Activated CD8-positive, alpha-beta memory T cell treated with anti-CD3 and anti-CD28 coated beads for 24 hours (primary cell): Measurements from ENCODE around the gene APOL4.
A peak's percentile ranks its signal among the peaks of the same experiment; 100 is the strongest.

Source experiments
- DNase-seq: peaks from one replicate; pipeline ENCODE4 v3.0.0-alpha.2; 2020

APOL4 gene

DNA sequence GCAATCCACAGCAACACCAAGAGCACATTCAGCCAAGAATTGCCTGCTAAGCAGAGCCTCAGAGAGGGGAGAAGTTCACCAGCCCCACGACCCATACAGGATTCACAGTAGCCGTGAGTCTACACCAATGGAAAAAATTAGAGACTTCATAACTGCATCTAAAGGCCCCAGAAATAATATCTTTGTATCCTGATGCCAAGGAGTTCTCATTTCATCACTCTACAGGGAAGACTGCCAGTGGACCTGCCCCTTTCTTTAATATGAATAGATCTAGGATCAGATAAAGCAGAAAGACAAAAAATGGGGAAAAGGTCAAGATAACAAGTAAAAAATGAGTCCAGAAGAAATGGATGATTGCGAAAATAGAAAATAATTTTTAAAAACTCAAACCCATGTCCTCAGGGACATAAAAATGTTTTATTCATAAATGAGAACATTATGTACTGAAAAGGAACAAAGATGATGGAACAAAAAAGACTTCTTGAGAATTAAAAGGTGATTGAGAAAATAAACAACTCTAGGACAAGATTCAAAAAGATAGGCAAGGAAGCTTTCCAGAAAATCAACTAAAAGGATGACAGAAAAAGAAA lies 50.5 kb downstream of the APOL4 start:
- DNase-seq, result no peak

DNA sequence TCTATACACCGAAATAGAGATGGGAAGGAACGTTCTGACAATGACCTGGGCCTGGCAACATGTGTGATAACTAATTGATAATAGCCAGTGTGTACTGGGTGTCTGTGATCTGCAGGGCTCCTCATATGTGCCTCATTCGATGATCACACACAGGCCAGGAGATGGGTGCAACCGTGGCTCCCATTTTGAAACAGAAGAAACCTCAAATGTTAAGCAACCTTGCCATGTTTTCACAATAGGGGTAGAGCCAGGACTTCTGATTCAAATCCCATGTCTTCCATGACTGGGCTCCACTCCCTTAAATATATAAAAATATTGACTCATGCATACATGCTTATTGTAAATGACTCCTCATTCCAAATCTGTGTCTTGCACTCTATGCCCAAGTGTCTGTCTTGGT lies 52.2 kb downstream of the APOL4 start:
- DNase-seq, result no peak

GRCh38 chr22:36148411-36148810 lies 53.2 kb downstream of the APOL4 start:
- no peak for DNase-seq

GRCh38 chr22:36147196-36147791 lies 54.3 kb downstream of the APOL4 start:
- DNase-seq, result no peak

DNA sequence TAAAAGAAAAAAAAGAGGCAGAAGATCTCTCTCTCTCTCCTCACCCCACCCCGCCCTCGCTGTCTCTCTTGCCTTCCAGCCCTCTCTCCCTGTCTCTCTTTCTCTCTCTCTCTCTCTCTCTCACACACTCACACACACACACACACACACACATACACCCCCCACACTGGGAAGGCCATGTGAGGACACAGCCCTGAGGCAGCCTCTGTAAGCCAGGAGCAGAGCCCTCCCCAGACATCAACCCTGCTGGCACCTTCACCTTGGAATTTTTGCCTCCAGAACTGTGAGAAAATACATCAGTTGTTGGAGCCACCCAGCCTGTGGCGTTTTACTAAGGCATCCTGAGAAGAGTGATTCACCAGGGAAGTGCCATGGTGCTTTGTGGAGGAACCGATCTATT lies 55.7 kb downstream of the APOL4 start:
- DNase-seq, result no peak

DNA sequence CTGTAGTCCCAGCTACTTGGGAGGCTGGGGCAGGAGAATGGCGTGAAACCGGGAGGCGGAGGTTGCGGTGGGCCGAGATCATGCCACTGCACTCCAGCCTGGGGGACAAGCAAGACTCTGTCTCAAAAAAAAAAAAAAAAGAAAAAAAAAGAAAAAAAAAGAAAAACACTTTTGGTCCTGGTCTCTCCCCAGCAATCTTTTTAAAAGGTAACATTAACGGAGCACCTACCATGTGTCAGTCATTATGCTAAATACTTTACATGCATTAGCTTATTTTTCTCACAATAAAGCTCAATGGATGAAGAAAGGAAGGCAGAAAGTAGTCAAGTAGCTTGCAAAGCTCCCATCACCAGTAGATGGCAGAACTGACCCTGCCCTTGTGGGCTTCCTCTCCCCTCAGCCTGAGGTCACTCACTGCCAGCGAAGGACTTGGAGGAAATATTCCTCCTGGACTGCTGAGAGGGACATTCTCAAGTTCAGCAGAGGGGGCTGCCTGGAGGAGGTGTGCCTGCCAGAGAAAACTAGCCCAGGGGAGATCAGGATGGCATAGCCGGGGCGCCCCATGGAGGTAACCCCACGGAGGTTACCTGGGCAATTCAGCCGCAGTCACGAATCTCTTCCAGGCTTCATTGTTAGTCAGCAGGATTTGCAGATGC lies 56.6 kb downstream of the APOL4 start:
- DNase-seq, result peak; percentile 69

- no peak for DNase-seq
Measured at GRCh38 chr22:36143956-36144355, 57.7 kb downstream of the APOL4 start.

DNA sequence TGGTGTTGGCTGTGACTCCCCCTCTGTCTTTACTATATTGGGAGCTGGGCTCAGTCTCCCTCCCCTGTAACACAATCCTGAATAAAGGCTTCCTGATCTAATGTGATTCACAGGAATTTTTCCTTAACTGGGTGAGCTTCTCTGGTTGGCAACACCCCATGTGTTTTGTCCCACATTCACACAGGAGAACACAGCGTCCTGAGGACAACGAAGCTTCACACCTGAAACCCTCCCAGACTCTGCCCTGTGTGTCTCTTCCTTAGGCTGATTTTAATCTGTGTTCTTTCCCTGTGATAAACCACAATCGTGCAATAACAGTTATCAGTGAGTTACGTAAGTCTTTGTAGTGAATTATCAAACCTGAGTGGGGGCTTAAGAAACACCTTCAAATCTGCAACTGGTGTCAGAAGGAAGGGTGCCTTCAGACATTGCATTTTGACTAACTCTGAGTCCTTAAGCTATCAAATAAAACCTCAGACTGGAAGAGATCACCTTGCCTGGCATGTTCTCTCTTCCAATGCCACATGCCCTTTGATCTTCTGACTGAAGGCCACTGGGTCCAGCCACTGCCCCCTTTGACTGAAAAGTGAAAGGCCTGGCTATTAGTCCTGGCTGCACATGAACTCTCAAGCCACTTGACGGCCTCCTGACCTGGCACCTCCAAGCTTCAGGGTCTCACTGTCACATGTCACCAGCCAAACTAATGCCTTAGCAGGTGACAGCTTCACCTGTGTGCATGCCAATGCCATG lies 58.4 kb downstream of the APOL4 start:
- DNase-seq, result no peak

DNA sequence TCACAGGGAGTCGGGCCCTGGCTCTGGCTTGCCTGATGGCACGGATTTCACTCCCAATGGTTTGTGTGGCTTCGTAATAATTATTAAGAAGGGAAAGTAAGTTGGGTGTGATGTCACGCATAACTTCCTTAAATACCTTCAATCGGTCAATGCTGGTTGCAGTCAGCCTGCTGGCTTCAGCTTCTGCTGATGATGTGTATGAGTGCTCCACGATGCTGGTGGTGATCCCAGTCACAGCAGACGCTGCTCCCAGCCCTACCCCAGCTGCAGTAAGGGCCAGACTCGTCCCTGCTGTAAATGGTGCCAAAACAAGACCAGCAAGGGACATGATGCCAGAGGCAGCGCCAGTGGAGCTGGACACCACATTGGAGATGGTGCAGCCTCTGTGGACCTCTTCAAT lies 60.1 kb downstream of the APOL4 start:
- DNase-seq, result no peak
